Activated CD4-positive, alpha-beta T cell treated with anti-CD3 and anti-CD28 coated beads for 4 hours (primary cell): Measurements from ENCODE around the gene AMOTL1.

Experiments
- DNase-seq, 2 donors: peaks; one replicate each; pipeline ENCODE4 v3.0.0-alpha.2; 2020

Gene AMOTL1

GRCh38 chr11:94861306-94861845 lies 93.2 kb downstream of the AMOTL1 start:
- no peak for DNase-seq

DNA sequence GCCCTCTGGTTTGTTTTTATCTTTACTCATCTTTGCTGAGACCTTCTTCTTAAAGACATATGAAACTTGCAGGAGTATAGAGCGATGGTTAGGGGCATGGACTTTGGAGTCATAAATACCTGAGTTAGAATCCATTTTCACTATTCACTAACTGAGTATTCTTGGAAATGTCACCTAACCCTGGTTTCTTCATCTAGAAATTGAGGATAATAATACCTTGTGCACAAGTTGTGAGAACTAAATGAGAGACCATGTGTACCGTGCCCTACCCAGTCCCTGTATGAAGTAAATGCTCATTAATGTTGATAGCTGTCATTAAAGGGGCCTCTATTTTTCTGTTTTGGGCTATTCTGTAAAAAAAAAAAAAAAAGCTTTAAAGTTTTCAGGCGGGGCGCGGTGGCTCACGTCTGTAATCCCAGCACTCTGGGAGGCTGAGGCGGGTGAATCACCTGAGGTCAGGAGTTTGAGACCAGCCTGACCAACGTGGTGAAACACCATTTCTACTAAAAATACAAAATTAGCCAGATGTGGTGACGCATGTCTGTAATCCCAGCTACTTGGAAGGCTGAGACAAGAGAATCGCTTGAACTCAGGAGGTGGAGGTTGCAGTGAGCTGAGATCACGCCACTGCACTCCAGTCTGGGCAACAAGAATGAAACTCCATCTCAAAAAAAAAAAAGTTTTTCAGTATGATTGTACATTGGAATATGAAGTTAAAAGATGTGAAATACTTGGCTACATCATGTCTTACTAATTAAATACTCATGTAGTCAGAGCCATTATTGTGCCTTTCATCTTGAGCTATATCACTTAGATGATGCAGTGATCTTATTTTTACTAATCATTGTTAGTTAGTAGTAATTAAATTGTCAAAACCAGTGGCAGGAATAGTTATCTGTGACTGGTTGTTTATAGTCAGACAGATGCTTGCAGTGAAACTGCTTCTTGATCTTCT lies 95.0 kb downstream of the AMOTL1 start:
- DNase-seq, result no peak

GRCh38 chr11:94864506-94865045 lies 96.4 kb downstream of the AMOTL1 start:
- DNase-seq, result no peak

GRCh38 chr11:94866231-94866822 lies 98.2 kb downstream of the AMOTL1 start:
- no peak for DNase-seq

DNA sequence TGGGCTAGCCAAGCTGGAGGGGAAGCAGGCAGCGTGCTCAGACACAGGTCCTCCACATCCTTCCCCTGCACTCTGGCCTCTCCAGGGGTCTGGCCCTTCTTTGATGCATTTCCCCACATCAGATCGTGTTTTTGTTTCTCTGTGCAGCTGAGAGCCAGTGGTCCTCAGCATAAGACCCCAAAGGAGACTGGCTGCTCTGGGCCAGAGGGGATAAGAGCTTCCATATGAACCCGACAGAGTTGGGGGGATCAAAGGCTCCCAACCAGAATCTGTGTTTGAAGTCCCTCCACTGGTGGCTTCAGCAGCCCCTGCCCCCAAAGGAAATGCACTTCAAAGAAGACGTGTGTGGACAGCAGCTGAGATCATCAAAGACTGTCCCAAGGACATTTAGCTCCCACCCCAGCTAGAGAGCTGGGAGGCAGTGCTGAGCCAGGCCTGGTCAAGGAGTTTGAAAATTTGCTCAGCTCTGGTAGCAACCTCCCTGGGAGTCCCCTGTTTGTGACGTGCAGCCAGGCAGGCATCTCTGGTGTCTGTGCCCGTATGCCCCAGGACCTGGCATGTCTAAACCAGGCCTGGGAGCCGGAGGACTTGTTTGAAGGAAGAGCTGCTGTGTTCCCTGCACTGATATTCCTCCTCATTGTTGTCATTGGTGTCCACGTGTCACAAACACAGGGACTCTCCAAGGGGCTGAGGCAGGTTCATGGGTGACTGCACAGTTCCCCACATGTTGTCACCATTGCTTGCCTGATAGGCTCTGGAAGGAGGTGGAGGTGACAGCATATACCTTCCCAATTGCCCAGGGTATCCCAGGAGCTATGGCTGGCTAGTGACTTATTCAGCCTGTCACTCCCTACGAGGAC lies 99.0 kb downstream of the AMOTL1 start:
- DNase-seq, result no peak

GRCh38 chr11:94868468-94868867 lies 100.3 kb downstream of the AMOTL1 start:
- no peak for DNase-seq

- DNase-seq, result no peak
Observed at GRCh38 chr11:94869186-94869585, 101.0 kb downstream of the AMOTL1 start.

DNA sequence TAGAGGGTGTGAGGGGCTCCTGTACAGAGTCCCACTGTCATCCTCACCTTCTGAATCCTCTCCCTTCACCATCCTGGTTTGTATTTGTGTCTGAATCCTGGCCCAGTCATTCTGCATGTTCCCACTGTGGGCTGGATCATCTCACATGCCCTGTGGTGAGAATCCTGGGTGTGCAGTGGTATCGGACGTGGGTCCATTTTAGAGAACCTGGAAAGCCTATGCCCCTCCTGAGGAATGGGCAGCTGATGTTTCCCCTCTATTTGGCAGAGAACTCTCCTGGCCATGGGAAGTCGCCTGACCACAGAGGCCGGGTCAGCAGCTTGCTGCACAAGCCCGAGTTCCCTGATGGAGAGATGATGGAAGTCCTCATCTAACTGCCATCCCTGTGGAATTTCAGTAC lies 102.3 kb downstream of the AMOTL1 start:
- no peak for DNase-seq

- DNase-seq, result no peak
Observed at GRCh38 chr11:94871491-94872185, 103.5 kb downstream of the AMOTL1 start.

DNA sequence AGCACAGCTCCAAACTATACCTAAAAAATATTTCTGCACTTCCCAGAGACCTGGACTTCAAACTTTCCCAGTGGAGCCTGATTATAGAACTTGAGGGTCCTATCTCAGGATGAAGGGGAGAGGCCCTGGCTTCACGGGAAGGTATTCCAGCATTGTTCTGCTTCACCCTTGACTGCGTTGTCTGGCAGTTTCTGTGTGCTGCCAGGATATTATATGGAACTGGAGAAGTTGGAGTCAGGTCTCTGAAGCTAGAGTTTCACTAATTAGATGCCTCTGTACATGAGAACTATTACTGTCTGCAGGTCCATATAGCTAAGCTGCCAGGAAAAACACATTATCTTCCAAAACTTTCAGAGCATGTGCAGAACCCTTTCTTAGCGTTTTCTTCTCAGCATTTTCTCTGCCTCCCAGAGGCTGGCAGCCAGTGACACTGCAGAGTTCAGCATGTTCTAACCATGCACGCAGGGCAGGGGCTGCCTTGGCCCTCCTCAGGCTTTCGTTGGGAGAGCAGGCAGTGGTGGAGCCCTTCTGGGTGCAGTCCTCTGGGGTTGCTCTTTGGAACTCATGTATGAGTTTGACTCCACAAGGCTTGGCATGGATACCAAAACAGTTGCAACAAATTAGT lies 105.9 kb downstream of the AMOTL1 start:
- no peak for DNase-seq

GRCh38 chr11:94876222-94876621 lies 108.1 kb downstream of the AMOTL1 start:
- DNase-seq, result no peak

- peak; percentile 23 to 39 for DNase-seq
Observed at GRCh38 chr11:94876645-94877442, 108.7 kb downstream of the AMOTL1 start.

DNA sequence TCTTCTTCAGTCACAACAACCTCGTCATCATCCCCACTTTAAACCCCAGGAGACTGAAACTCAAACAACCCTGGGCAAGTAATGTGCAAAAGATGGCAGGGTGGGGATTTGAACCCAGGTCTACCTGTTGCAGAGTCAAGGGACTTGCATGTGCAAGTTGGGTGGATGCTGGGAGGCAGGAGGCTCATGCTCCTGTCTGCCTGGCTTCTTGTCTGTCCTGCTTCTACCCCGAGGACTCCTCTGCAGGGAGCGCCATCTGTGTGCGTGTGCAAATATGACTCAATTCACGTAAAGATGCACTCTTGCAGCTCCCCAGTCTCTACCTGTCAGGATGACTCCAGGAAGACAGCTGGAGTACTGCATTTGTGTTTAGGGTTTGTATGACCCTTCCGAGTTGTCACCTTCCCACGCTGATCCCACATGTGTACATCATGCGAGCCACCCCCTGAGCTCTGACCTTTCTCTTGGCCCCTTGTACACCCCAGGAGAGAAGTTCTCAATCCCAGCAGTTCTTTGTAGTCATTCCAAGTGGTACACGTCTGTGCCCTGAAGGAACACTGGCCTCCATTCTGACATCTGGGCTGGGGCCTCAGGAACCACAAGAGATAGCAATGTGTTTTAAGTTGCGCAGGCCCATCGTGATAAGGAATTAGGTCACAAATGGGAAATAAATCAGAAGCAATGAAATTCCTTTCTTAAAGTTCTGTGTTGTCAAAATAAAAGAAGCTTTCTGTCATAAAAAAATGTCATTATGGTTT lies 109.5 kb downstream of the AMOTL1 start:
- DNase-seq, result no peak

- no peak for DNase-seq
Observed at GRCh38 chr11:94879006-94879405, 110.8 kb downstream of the AMOTL1 start.

DNA sequence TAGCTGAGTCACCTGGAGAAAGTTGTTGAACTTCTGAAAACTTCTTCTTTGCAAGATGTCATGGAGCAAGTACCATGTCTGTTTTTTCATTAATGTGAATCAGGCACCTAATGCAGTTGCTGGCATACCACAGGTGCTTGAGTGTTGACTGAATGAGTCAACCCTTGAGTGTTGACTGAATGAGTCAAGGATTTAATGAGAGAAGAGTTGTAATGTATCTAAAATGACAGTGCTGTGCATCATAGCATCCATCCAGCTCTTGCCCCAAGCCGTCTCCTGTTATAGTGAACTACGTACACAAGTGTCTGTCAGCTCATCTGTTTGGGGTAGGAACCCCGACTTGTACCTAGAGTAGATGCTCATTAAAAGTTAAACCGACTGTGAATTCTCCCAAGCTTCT lies 112.1 kb downstream of the AMOTL1 start:
- DNase-seq, result no peak

DNA sequence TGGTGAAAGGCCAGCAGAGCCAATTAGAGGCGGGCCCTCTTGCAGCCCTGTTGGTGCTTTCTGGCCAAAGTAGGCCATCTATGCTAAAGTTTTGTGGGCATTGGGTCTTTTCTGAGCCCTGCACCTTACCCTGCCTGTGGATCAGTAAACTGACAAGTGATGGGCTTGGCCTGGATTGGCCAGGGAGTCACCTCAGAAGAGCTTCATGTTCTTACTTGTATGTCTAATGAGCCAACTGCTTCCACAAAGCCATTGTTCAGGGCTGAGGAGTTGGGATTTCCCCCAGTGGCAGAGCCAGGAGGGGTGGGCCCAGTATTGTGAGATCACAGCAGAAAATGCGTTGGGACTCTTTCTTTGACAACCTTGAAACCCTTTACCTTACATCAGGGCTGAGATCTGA lies 114.8 kb downstream of the AMOTL1 start:
- DNase-seq, result no peak

DNA sequence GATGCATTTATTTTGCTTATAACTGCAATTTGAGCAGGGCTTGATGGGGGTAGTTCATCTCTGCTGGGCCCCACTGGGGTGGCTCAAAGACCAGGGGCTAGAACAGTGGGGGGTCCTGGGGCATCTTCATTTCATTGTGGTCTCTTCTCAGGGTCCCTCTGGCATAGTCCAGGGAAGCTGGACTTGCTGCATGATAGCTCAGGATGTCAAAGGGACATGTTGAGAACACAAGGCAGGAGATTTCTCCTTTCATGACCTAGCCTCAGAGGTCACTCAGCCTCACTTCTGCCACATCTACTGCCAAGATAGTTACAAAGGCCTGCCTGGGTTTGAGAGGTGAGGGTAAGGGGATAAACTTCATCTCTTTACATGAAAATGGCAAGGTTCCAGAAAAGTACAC lies 115.7 kb downstream of the AMOTL1 start:
- no peak for DNase-seq

DNA sequence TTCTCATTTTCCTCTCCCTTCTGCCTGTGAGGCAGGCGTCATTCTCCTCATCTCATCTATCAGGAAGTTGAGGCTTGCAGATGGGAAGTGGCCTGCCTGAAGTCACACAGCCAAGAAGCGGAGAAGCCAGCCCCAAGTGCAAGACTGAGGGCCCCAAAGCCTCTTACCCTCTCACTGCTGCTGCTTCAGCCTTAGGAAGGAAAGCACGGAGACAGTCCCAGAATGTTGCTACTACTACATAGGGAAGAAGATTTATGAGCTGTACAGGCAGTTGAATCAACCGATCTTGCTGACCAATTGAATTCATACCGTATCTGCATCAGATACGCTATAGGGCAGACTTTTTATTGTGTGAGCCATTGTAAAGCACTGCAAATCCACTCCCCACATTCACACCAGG lies 116.2 kb downstream of the AMOTL1 start:
- DNase-seq, result no peak

DNA sequence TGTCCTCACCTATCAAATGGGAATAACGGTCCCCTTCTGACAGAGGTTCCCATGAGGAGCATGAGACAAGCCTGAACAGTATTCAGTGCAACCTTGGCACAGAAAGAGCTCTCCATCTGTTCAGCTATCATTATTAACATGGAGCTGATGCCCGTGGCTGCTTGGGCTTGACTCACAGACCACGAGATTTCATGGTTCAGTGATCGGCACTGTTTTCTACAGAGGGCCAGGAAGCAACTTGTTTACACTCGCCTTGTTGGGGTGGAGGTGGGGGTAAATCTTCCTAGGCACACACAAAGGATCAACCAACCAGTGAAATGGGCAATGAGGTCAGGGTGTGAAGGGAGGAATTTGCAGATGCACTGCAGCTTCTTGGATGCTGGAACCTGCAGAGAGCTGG lies 117.0 kb downstream of the AMOTL1 start:
- DNase-seq, result no peak

DNA sequence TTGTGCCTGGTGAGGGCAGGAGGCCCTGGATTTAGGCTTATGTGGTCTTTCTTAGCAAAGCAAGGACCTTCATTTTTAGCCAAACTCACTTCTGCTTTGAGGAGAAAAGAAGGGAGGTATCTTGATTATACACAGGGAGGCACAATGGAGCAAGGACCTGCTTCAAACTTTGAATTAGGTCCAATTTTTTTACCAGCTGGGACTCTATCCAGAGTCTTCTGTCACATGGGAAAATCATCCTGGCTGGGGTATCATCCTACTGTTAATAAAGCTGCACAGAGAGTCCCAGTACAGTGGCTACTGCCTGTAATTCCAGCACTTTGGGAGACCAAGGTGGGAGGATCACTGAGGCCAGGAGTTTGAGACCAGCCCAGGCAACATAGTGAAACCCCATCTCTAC lies 117.4 kb downstream of the AMOTL1 start:
- no peak for DNase-seq
